Neuron (in vitro differentiated cells): ENCODE results near the gene ATXN7.
A peak's percentile ranks its signal among the peaks of the same experiment; 100 is the strongest.

ENCODE experiments used
- H2AFZ ChIP-seq: one replicate; pipeline ENCODE4 v1.6.1; 2013; ENCODE audit warnings: low read depth, mild to moderate bottlenecking, inconsistent platforms, low read length, moderate library complexity
- H3K27me3 ChIP-seq: one replicate; pipeline ENCODE4 v1.6.1; 2013; ENCODE audit warnings: low read length; ENCODE audit not compliant: insufficient read depth
- H3K36me3 ChIP-seq: one replicate; pipeline ENCODE4 v1.6.1; 2013; ENCODE audit warnings: low read length; ENCODE audit not compliant: insufficient read depth
- H3K4me1 ChIP-seq: one replicate; pipeline ENCODE4 v1.6.1; 2013; ENCODE audit warnings: low read length; ENCODE audit not compliant: insufficient read depth
- H3K4me3 ChIP-seq: 2 replicates; pipeline ENCODE4 v1.5.1; 2013; ENCODE audit warnings: mild to moderate bottlenecking, low read length, moderate library complexity
- H3K9me3 ChIP-seq: one replicate; pipeline ENCODE4 v1.6.1; 2013; ENCODE audit warnings: low read length

ATXN7 gene

GRCh38 chr3:63955830-63956545, 92.3 kb downstream of the ATXN7 start:
- H3K9me3 ChIP-seq, result no peaks in the 10 kb centered on the region
- H2AFZ ChIP-seq, result no peak overlapping the region

GRCh38 chr3:63959146-63959545, 95.5 kb downstream of the ATXN7 start:
- Histone ChIP-seq H3K9me3 (no peaks in the 10 kb centered on the region), H3K4me1 (peaks cover 4% of the 10 kb centered on the region), H3K36me3 (peaks cover 3% of the 10 kb centered on the region), H3K4me3 (no peak overlapping the region), H2AFZ (no peak overlapping the region), H3K27me3 (no peaks in the 10 kb centered on the region)

More at GRCh38 chr3:63955830-63956545, 92.3 kb downstream of the ATXN7 start:
- Histone ChIP-seq H3K27me3 (no peaks in the 10 kb centered on the region), H3K36me3 (peaks cover 8% of the 10 kb centered on the region), H3K4me1 (peaks cover 21% of the 10 kb centered on the region), H3K4me3 (no peak overlapping the region)

GRCh38 chr3:63960048-63960711, 96.5 kb downstream of the ATXN7 start:
- peaks cover 10% of the 10 kb centered on the region for H3K4me1 ChIP-seq

GRCh38 chr3:63961891-63962290, 98.2 kb downstream of the ATXN7 start:
- Histone ChIP-seq H3K36me3 (no peaks in the 10 kb centered on the region), H3K9me3 (no peaks in the 10 kb centered on the region), H3K4me1 (peaks cover 11% of the 10 kb centered on the region), H3K27me3 (no peaks in the 10 kb centered on the region), H3K4me3 (no peak overlapping the region), H2AFZ (no peak overlapping the region)

More at GRCh38 chr3:63960048-63960711, 96.5 kb downstream of the ATXN7 start:
- no peaks in the 10 kb centered on the region for H3K36me3 ChIP-seq
- no peaks in the 10 kb centered on the region for H3K9me3 ChIP-seq
- no peaks in the 10 kb centered on the region for H3K27me3 ChIP-seq
- no peak overlapping the region for H3K4me3 ChIP-seq
- H2AFZ ChIP-seq, result no peak overlapping the region

- no peak overlapping the region for H2AFZ ChIP-seq
- H3K4me1 ChIP-seq, result peaks cover 23% of the 10 kb centered on the region
- no peaks in the 10 kb centered on the region for H3K36me3 ChIP-seq
- no peaks in the 10 kb centered on the region for H3K27me3 ChIP-seq
- no peaks in the 10 kb centered on the region for H3K9me3 ChIP-seq
- no peak overlapping the region for H3K4me3 ChIP-seq
Measured at GRCh38 chr3:63963496-63963895, 99.8 kb downstream of the ATXN7 start.

- Histone ChIP-seq H3K4me1 (peaks cover 36% of the 10 kb centered on the region), H2AFZ (no peak overlapping the region), H3K36me3 (no peaks in the 10 kb centered on the region), H3K4me3 (no peak overlapping the region), H3K9me3 (no peaks in the 10 kb centered on the region), H3K27me3 (no peaks in the 10 kb centered on the region)
Measured at GRCh38 chr3:63964681-63965485, 101.2 kb downstream of the ATXN7 start.

GRCh38 chr3:63966007-63966406, 102.3 kb downstream of the ATXN7 start:
- Histone ChIP-seq H3K36me3 (no peaks in the 10 kb centered on the region), H3K4me3 (no peak overlapping the region), H3K4me1 (peaks cover 44% of the 10 kb centered on the region), H2AFZ (no peak overlapping the region), H3K27me3 (no peaks in the 10 kb centered on the region), H3K9me3 (no peaks in the 10 kb centered on the region)

GRCh38 chr3:63966871-63967270, 103.2 kb downstream of the ATXN7 start:
- H3K9me3 ChIP-seq, result no peaks in the 10 kb centered on the region
- H2AFZ ChIP-seq, result no peak overlapping the region
- no peaks in the 10 kb centered on the region for H3K27me3 ChIP-seq
- peaks cover 51% of the 10 kb centered on the region for H3K4me1 ChIP-seq
- no peaks in the 10 kb centered on the region for H3K36me3 ChIP-seq
- no peak overlapping the region for H3K4me3 ChIP-seq

- Histone ChIP-seq H3K4me1 (peaks cover 62% of the 10 kb centered on the region), H3K4me3 (peak overlapping the region; percentile 19), H3K27me3 (no peaks in the 10 kb centered on the region), H2AFZ (no peak overlapping the region), H3K36me3 (no peaks in the 10 kb centered on the region), H3K9me3 (no peaks in the 10 kb centered on the region)
Measured at GRCh38 chr3:63967675-63968611, 104.3 kb downstream of the ATXN7 start.

- Histone ChIP-seq H3K4me1 (peaks cover 68% of the 10 kb centered on the region), H3K9me3 (no peaks in the 10 kb centered on the region), H2AFZ (no peak overlapping the region), H3K4me3 (no peak overlapping the region), H3K36me3 (no peaks in the 10 kb centered on the region), H3K27me3 (no peaks in the 10 kb centered on the region)
Measured at GRCh38 chr3:63968612-63969350, 105.1 kb downstream of the ATXN7 start.

- Histone ChIP-seq H3K4me3 (no peak overlapping the region), H3K9me3 (no peaks in the 10 kb centered on the region), H3K36me3 (peaks cover 5% of the 10 kb centered on the region), H2AFZ (no peak overlapping the region), H3K4me1 (peaks cover 62% of the 10 kb centered on the region), H3K27me3 (no peaks in the 10 kb centered on the region)
Measured at GRCh38 chr3:63969876-63970275, 106.2 kb downstream of the ATXN7 start.
